ENCODE measurements around the gene SLC25A34. TPM values are rescaled to one million over a fixed set of nuclear protein-coding genes. Genes with fewer than 3 reads are reported as not detected.

Gene SLC25A34
- total and polyA plus RNA-seq, 8 donors = 1.4 to 6.2 (median 4.2) TPM

DNA sequence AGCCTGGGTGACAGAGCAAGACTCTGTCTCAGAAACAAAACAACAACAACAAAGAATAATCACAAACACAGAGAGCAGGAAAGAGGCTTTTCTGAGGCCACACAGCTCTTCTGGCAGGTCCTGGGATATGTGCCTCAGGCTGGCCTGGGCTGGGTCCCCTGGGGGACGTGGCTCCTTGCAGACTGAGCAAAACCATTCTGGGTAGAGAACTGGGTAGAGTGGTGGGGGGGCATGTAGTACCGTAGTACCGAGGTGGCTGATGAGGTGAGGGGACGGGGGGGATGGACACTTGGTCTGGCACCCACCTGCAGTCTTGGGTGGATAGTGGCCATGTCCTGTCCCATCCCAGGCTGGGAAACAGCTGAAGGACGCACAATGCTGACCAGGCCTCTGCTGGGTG is 12.2 kb downstream of the SLC25A34 start:
- intact Hi-C loops (cut with DNase I) = no loop called here
- Histone ChIP-seq H3K4me3 (no peak overlapping the region), H3K27ac (no peak overlapping the region), H3K27me3 (no peaks in the 10 kb centered on the region), H3K36me3 (no peaks in the 10 kb centered on the region), H3K4me1 (peaks cover 0 to 9% of the 10 kb centered on the region in 2 donors), H3K9me3 (no peaks in the 10 kb centered on the region)
- TF ChIP-seq, protein P1, sequence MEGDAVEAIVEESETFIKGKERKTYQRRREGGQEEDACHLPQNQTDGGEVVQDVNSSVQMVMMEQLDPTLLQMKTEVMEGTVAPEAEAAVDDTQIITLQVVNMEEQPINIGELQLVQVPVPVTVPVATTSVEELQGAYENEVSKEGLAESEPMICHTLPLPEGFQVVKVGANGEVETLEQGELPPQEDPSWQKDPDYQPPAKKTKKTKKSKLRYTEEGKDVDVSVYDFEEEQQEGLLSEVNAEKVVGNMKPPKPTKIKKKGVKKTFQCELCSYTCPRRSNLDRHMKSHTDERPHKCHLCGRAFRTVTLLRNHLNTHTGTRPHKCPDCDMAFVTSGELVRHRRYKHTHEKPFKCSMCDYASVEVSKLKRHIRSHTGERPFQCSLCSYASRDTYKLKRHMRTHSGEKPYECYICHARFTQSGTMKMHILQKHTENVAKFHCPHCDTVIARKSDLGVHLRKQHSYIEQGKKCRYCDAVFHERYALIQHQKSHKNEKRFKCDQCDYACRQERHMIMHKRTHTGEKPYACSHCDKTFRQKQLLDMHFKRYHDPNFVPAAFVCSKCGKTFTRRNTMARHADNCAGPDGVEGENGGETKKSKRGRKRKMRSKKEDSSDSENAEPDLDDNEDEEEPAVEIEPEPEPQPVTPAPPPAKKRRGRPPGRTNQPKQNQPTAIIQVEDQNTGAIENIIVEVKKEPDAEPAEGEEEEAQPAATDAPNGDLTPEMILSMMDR (IDR thresholded peaks at IDR 0.05) = no peak
- ATAC-seq (no peak), DNase-seq (no peak)

DNA sequence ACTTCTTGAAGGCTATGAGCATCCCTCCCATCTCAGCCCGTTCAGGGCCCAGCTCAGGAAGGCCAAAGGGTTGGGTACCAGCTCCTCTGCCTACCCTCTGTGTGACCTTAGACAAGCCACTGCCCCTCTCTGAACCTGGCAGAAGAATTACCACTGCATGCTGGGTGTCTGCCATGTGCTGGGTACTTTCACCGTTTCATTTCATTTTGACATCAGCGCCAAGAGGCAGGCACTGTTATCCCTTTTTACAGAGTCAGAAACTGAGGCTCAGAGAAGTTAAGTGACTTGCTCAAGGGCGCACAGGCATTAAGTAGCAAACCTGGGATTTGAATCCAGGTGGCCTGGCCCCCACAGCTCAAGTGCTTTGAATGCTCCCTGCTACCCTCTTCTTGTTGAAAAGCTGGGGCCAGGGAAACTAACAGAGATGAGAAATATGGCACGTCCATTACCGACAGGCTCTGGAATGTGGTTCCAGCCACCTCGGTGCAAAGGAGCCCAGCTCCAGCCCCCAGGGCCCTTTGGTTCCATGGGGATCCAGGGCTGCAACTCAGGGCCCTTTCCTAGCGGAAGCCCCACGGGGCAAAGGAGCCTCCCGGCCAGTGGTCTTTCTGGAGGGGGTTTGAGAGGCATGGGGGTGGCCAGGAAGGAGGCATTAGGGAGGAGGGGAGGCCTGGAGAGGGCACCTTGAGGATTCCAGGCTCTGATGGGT is 12.8 kb downstream of the SLC25A34 start:
- Histone ChIP-seq H3K36me3 (no peaks in the 10 kb centered on the region), H3K4me3 (no peak overlapping the region), H3K4me1 (peaks cover 0 to 9% of the 10 kb centered on the region in 2 donors), H3K27me3 (no peaks in the 10 kb centered on the region), H3K27ac (peak overlapping the region; percentile 2 to 44), H3K9me3 (no peaks in the 10 kb centered on the region)
- DNase-seq = no peak
- intact Hi-C loops (cut with DNase I) = no loop called here
- no peak for ATAC-seq
- TF ChIP-seq, protein P1 (IDR thresholded peaks at IDR 0.05) = no peak

DNA sequence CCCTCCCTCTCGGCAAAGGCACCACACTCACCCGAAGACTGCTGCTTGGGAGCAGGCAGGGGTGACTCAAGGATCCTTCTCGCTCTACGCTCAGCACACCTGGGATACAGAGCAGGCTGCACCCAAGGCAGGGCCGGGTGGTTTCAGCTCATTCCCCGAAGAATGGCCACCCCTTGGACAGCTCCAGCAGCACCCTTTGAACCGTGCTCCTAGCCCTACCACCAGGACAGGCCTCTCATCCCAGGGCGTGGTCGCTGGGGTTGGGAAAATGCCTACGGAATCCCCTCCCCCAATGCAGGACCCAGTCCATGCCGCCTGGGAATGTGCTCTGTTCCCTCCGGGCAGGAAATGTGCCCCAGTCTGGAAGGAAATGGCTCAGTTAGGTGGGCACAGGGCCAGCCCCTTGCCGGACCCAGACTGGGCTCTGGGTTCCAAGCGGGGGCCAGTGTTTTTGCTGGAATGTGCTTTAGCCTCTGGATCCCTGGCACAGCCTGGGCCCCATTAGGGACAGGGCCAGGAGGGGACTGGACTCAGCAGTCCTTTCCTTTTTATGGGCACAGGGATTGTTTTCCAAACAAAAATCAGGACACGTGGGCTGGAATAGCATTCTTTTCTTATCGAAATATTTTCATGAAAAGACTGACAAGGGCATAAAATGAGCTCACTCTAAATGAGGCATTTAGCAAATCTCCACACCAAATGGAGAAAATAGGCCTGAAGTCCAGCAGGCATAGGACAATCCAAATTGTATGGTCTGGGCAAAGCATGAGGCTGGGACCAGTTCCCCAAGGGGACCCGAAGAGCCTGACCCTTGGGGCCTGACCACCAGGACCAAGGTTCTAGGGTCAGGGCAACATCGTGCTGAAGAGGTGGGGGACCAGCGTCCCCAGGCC is 13.6 kb downstream of the SLC25A34 start:
- H3K27me3 ChIP-seq = no peaks in the 10 kb centered on the region
- TF ChIP-seq, protein P1 (IDR thresholded peaks at IDR 0.05) = no peak
- intact Hi-C loops (cut with DNase I) = no loop called here
- peak; percentile 26 for ATAC-seq
- H3K4me1 ChIP-seq = peaks cover 0 to 9% of the 10 kb centered on the region in 2 donors
- H3K9me3 ChIP-seq = no peaks in the 10 kb centered on the region
- no peak for DNase-seq
- no peaks in the 10 kb centered on the region for H3K36me3 ChIP-seq
- no peak overlapping the region for H3K4me3 ChIP-seq
- H3K27ac ChIP-seq = peak overlapping the region; percentile 2 to 44

DNA sequence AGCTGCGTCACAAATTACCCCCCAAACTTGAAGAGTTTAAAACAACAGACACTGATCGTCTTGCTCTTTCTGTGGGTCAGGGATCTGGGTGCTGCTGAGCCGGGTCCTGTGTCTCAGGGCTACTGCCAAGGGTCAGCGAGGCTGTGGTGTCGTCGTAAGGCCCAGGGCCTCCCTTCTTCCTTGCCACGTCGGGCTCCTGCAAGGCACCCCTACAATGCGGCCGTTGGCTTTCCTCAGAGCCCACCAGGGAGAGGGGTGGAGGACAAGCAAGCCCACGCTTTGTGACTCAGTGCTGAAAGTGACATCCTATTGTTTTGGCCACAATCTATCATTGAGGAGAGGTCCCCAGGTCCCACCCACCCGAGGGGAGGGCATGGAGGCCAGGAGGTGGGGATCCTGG is 14.9 kb downstream of the SLC25A34 start:
- Histone ChIP-seq H3K36me3 (no peaks in the 10 kb centered on the region), H3K27ac (no peak overlapping the region), H3K27me3 (peaks cover 0 to 8% of the 10 kb centered on the region in 2 donors), H3K4me1 (peaks cover 0 to 9% of the 10 kb centered on the region in 2 donors), H3K4me3 (no peak overlapping the region), H3K9me3 (no peaks in the 10 kb centered on the region)
- intact Hi-C loops (cut with DNase I) = no loop called here
- no peak for DNase-seq
- TF ChIP-seq, protein P1 (IDR thresholded peaks at IDR 0.05) = no peak
- ATAC-seq = no peak

DNA sequence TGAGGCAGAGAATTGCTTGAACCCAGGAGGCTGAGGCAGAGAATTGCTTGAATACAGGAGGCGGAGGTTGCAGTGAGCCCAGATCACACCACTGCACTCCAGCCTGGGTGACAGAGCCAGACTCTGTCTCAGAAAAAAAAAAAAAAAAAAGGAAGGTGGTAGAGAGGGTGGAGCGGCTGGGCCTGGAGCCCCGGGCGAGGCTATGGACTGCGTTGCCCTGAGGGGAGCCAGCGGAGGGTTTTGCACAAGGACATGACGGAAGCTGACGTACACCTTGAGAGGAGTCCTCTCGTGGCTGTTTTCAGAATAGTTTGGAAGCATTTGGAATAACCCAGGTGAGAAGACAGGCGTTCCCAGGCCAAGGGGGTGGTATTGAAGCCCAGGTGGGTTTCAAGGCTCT is 15.7 kb downstream of the SLC25A34 start:
- no peak for DNase-seq
- Histone ChIP-seq H3K27me3 (peaks cover 0 to 15% of the 10 kb centered on the region in 2 donors), H3K4me3 (no peak overlapping the region), H3K27ac (no peak overlapping the region), H3K36me3 (no peaks in the 10 kb centered on the region), H3K9me3 (no peaks in the 10 kb centered on the region), H3K4me1 (peaks cover 6 to 9% of the 10 kb centered on the region in 2 donors)
- ATAC-seq = no peak
- intact Hi-C loops (cut with DNase I) = no loop called here
- TF ChIP-seq, protein P1 (IDR thresholded peaks at IDR 0.05) = no peak
